Body of pancreas (tissue), 4 donors: Measurements from ENCODE around the gene MRPS35.

Source experiments
- CTCF ChIP-seq, 7 experiments: fragments of 450-650 bp in 4 of 7; fragments of 200-600 bp in 3 of 7; sonication (generic) in 3 of 7; IDR thresholded peaks; one replicate each; pipeline ENCODE4 v1.5.1; 2016 to 2019; ENCODE audit warnings: antibody characterized with exemption in 7 of 7
- POLR2A ChIP-seq, 3 donors: fragments of 450-650 bp; IDR thresholded peaks; one replicate each; pipeline ENCODE4 v1.6.1; 2016; ENCODE audit warnings: antibody characterized with exemption in 3 of 3, mild to moderate bottlenecking in 2 of 3

- TF ChIP-seq POLR2A (IDR thresholded peaks at IDR 0.05) (no peak), CTCF (IDR thresholded peaks at IDR 0.05) (no peak)
Measured at GRCh38 chr12:27800819-27801218, 90.2 kb downstream of the MRPS35 start.
